Measurements from ENCODE around the gene GCN1.
A peak's percentile ranks its signal among the peaks of the same experiment; 100 is the strongest.

Gene GCN1

GRCh38 chr12:120230974-120231315 is 36.4 kb upstream of the GCN1 start:
- DNase-seq = no peak
- in situ Hi-C loops (cut with MboI; ENCODE audit: low pct_unique_long_range_greater_than_20kb, low sequenced_read_pairs) = no loop called here

GRCh38 chr12:120230326-120230973 is 35.9 kb upstream of the GCN1 start:
- in situ Hi-C loops (cut with MboI; ENCODE audit: low pct_unique_long_range_greater_than_20kb, low sequenced_read_pairs) = no loop called here
- DNase-seq = no peak

GRCh38 chr12:120229487-120230325 is 35.2 kb upstream of the GCN1 start:
- in situ Hi-C loops (cut with MboI; ENCODE audit: low pct_unique_long_range_greater_than_20kb, low sequenced_read_pairs) = no loop called here
- DNase-seq = no peak

GRCh38 chr12:120229071-120229486 is 34.6 kb upstream of the GCN1 start:
- peak; percentile 23 for DNase-seq
- in situ Hi-C loops (cut with MboI; ENCODE audit: low pct_unique_long_range_greater_than_20kb, low sequenced_read_pairs) = no loop called here

GRCh38 chr12:120228291-120229070 is 34.0 kb upstream of the GCN1 start:
- in situ Hi-C loops (cut with MboI; ENCODE audit: low pct_unique_long_range_greater_than_20kb, low sequenced_read_pairs) = no loop called here
- peak; percentile 86 for DNase-seq

DNA sequence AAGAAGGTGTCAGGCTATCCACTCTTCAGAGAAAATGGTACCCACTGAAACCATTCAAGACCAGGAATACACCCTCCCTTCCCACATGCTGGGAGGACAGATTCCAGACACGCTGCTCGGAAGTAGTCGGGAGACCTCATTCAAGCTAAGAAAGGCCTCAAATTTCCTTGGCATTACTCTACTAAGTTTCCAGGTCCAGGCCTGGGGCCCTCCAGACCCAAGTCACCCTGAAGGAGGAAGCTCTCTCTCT is 33.5 kb upstream of the GCN1 start:
- no peak for DNase-seq
- in situ Hi-C loops (cut with MboI; ENCODE audit: low pct_unique_long_range_greater_than_20kb, low sequenced_read_pairs) = no loop called here

DNA sequence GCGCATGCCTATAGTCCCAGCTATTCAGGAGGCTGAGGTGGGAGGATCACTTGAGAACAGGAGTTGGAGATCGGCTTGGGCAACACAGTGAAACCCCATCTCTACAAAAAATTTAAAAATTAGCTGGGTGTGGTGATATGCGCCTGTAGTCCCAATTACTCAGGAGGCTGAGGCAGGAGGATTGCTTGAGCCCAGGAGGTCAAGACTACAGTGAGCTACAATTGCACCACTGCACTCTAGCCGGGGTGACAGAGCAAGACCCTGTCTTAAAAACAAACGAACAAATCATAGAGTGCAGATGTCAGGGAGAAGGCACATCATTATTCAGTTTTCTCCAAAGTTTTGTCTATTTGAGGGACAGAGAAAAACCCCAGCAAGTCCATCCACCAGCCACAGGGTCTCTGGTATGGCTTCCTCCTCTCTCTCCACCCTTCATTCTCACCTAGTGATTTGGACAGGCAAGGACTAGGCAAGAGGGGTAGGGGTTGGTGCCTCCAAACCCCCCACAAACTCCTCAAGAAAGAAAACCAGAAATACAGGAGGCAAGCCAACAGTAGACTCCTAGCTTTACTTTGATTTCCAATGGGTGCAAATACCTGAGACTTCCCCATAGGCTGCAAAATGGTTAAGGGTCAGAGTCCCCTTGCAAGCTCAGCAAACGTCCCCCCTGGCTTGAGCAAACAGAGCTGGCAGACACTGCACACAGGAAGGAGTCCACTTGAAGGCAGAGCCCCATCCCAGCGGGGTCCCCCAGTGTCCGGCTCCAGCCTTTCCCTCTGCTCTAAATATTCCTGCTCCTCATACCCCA is 32.9 kb upstream of the GCN1 start:
- no peak for DNase-seq
- in situ Hi-C loops (cut with MboI; ENCODE audit: low pct_unique_long_range_greater_than_20kb, low sequenced_read_pairs) = no loop called here

DNA sequence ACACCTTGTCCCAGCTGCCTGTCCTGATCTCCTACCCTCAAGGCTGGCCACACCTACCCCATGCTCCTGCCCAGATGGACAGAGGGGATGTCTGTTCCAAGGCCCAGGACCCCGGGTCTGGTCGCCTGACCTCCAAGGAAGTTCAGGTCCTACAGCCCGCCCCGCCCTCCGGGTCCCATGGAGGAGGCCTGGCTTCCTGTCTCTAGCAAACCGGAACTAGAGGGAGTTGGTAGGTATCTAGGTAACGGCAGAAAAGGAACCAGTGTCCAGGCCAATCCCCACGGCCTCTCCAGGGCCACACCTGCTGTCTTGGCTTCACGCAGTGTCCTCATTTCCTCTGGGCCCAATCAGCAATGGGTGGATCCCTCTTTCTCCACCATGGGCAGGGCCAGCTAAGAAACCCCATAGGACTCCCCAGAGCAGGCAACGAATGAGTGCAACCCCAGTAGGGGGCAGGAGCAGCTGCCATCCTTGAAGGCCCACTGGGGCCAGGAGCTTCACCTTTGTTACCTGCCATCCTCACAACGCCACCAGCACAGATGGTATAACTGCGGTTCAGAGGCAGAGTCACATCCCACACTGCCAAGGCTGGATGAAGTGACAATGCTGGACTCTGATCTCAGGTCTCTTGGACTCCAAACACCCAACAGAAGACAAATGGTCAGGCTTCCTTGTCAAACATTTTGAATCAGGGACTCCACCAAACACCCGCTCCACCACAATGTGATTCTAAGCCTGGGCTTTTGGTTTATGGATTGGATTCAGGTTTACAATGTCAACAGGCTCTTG is 31.5 kb upstream of the GCN1 start:
- DNase-seq = peak; percentile 49
- in situ Hi-C loops (cut with MboI; ENCODE audit: low pct_unique_long_range_greater_than_20kb, low sequenced_read_pairs) = no loop called here

DNA sequence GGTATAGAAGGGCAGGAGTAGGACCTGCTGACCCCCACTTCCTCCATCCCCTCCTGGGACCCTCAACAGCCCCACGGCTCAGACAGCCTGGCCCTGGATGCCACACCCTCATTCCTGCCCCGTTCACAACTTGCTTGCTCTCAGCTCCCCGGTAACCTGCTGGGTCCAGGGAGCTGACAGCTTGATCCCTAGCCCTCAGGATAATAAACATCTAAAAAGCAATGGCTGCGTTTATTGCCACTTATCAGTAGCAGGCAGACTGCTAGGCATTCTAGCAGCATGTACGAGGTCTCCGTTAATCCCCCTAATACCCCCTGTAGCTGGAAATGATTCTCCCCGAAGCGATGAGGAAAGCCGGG is 30.7 kb upstream of the GCN1 start:
- in situ Hi-C loops (cut with MboI; ENCODE audit: low pct_unique_long_range_greater_than_20kb, low sequenced_read_pairs) = no loop called here
- DNase-seq = no peak

DNA sequence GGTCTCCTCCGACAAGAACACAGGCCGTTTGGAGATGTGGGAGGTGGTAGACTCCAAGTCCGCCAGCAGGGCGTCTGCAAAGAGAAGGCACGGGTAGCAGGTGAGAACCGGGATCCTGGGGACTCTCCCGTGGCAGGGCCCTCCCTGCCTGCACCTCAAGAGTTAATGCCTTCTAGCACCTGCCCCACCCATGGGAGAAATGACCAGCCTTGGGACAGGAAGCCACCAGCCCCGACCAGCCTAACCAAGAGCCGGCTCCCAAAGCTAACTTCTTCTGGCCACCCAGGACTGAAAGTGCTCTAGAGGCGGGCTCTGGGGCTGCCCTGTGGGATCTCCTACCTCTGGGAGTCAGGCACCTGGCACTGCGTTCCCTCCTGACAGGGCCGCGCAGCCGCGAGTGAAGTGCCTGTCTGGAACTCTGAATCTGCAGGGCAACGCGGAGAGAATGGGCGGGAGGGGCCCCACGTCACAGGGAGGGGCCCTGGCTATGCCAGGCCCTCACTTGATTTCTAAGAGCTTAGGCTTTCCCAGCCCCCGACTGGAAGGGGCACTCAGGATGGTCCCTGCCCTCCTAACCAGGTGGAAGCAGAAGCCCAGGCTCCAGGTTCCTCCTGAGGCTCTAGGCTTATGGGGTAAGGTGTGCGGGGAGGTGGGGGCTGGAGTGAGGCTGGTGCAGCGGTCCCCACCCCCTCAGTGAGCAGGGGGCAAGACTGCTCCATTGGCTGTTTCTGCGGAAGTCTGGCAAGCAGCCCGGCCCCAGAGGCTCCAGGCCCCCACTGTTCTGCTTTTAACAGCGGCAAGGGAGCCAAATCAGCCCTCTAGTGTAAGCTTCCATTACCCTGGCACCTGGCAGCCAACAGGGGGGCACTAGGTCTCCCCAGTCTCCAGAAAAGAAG is 30.0 kb upstream of the GCN1 start:
- in situ Hi-C loops (cut with MboI; ENCODE audit: low pct_unique_long_range_greater_than_20kb, low sequenced_read_pairs) = no loop called here
- no peak for DNase-seq

DNA sequence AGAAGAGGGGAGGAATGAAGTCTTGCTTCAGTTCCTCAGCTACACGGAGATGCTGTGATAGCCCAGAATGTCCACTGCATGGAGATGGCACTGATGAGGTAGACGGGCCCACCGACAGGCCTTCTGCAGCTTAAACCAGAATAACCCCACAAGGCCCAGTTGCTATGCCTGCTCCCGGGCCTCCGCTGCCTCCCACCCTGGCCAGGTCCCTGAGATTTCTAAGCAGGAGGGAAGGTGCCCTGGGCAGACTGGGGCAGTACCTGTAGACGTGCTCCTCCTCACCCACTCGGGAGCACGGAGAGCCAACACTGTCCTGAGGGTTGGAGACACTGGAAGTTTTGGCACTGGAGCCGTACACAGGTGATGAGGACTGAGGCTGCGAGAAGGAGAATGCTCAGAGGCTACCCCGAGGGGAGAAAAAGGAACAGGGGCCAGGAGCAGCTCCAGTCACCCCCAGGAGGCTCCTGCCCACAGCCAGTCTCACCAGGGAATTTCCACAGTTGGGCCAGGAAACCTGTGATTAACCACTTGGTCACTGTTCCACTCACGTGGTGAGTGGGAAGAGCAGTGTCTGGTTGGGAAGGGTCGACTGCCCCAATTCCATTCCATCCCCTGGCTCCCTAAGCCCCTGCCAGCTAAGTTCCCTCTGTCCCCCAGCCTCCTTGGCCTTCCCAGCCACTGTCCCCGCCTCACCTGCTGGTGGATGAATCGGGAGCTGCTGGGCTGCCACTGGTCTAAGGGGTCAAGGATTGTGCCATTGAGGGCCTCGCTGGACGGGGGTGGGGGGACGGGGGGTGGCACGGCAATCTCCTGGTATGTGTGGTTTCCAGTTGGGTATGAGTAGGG is 29.2 kb upstream of the GCN1 start:
- no peak for DNase-seq
- in situ Hi-C loops (cut with MboI; ENCODE audit: low pct_unique_long_range_greater_than_20kb, low sequenced_read_pairs) = no loop called here

DNA sequence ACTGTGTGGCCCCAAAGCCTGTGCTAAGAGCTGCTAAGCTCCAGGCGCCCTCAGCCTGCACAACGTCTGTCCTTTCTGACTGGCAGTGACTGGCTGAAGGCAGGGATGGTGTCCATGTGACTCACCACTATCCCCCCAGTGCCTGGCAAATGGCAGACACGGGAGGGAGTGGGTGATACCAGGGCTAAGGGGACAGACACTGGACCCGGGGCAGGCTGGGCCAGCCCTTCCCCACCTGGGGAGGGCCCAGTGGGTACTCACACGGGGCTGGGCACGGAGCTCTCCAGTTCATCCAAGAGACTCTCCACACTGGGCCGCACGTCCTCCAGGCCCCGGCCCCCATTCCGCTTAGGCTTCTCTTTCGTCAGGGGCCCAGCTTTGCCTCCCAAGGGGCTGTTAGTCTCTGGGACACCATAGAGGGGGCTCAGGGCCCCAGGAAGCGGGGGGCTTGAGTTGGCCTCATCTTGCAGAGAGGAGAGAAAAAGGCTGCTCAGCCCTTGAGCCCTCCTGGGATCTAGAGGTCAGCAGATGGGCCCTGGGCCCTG is 27.8 kb upstream of the GCN1 start:
- in situ Hi-C loops (cut with MboI; ENCODE audit: low pct_unique_long_range_greater_than_20kb, low sequenced_read_pairs) = no loop called here
- no peak for DNase-seq

DNA sequence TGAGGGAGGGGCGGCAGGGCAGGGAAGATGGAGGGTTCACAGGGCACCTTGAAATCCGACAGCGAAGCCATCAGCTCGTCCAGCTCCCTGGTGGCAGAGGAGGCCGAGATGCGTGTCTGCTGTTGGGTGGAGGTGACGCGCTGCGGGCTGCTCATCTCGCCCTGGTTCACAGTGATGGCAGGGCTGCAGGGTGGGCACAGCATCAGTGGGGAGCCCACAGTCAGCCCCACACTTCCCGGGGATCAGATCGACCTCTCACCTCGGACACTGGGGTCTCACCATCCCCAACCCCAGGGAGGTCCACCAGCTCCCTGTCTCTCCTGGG is 27.0 kb upstream of the GCN1 start:
- in situ Hi-C loops (cut with MboI; ENCODE audit: low pct_unique_long_range_greater_than_20kb, low sequenced_read_pairs) = no loop called here
- DNase-seq = no peak

DNA sequence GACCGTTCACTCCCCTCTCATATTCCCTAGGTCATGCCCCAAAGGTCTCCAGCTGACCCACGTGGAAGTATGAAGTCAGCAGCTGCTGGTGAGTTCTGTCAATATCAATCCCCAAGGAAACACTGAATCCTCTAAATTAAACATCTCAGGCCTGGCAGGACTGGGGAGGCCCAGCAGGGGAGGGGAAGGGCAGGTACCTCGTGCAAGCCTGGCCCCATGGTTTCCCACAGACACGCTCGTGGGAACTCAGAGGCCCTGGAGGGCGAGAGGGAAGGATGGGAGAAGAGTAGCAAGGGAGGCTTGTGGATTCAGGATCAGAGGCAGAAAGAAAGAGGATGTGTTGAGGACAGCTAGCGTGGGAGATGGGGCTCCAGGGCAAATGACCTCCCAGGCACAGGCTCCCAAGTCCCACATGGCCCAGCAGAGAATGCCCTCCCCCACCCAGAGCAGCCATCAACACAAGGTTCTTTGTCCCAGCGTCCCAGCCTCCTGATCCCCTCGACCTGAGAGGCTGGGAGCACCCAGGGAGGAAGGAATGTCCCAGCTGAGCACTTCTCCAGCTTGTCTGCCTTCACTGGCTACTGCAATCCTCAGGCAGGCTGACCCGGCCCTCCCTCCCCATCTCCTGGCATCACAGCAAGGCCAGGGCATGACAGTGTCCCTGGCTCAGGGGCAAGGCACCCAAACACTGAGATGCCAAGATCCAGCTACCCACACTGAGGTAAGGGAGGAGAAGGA is 26.5 kb upstream of the GCN1 start:
- DNase-seq = no peak
- in situ Hi-C loops (cut with MboI; ENCODE audit: low pct_unique_long_range_greater_than_20kb, low sequenced_read_pairs) = no loop called here

GRCh38 chr12:120218680-120219606 is 24.4 kb upstream of the GCN1 start:
- DNase-seq = no peak
- in situ Hi-C loops (cut with MboI; ENCODE audit: low pct_unique_long_range_greater_than_20kb, low sequenced_read_pairs) = no loop called here
